GM21619 (cell line): ENCODE measurements around the gene FGD3.

Experiments
- ATAC-seq: cut with Tn5 transposase; IDR thresholded peaks from one replicate; pipeline ENCODE4 v1.9.1; 2021; ENCODE audit not compliant: unreplicated experiment

Gene FGD3

GRCh38 chr9:93049491-93049890 is 102.2 kb downstream of the FGD3 start:
- no peak for ATAC-seq

- no peak for ATAC-seq
Measured at GRCh38 chr9:93050231-93050630, 102.9 kb downstream of the FGD3 start.

DNA sequence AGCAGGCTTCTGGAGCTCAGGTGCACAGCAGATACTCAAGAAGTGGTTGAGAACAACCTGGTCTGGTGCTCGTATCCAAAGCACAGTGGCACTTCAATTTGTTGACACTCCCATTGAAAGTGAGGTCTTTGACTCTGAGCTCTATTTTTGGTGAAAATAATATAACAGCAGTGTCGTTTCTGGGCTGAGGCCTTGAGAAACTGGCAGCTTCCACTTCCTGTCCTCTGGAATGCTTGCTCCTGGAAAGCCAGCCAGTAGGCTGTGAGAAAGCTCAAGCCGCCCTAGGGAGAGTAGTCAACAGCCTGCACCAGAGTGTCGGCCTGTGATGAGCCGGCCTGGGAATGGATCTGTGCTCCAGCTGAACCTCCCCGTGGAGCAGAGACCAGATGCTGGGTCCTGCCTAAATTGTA is 104.4 kb downstream of the FGD3 start:
- ATAC-seq = no peak

DNA sequence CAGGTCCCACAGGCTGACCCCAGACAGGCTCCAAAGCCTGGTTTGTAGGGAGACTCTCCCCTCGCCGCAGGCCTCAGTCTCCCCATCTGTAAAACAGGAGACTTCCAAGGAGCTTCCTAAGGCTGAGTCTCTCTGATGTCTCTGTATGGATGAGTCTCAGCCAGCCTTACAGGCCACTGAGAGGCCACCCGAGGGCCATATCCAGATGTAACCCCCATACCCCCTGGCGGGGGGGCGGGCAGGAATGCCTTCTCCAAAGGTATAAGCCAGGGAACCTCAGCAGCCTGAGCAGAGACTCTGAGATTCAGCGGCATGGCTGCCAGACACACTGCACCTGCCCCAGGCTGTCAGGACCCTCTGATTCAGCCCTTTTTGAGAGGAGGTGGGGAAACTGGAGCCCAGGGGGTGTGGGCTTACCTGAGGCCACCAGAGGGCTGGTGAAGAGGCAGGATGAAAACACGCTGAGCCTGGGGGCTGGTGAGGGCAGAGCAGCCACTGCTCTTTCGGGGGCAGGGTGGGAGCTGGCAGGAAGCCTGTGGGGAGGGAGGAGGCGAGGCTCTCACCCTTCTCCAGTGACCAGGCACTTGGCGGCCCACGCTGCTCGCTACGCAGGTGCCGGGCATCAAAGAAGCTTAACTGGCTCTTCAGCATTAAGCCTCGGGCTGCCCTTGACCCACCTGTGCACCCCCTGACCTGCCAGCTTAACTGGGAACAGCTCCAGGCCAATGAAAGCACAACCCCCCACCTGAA is 105.6 kb downstream of the FGD3 start:
- no peak for ATAC-seq

- no peak for ATAC-seq
Measured at GRCh38 chr9:93053781-93054331, 106.5 kb downstream of the FGD3 start.

DNA sequence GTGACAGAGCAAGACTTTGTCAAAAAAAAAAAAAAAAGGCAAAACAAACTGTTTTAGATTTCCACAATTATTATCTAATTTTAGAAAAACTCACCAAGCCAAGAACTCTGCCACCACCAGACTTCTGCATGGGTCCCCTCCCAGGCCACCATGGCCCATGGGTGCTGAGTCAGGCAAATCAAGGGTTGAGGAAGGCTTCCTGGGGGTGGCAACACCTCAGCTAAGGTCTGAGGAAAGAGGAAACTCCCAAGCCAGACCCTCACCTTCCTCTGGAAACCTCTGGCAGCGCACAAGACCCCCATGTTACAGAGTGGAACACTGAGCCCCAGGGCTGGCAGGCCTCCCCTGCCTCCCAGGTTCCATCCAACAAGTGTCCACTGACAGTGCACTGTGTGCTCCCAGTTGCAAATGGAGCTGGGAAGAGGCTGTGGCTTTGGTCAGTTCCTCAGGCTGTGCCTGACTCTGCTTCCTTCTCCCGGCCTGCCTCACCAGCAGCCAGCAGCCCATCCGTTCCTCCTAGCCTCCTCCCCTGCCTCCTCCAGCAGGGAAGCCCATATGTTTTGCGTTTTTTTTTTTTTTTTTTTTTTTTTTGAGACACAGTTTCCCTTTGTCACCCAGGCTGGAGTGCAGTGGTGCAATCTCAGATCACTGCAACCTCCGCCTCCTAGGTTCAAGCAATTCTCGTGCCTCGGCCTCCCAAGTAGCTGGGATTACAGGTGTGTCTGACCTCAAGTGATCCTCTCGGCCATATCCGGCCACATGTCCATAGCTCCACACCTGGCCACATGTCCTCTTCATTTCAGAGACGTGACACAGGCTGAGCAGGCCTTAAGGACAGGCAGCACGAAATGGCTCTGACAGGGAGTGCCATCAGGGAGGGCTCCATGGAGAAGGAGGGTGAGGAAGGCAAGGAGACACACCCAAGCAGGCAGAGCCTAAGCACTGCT is 107.7 kb downstream of the FGD3 start:
- ATAC-seq = no peak

DNA sequence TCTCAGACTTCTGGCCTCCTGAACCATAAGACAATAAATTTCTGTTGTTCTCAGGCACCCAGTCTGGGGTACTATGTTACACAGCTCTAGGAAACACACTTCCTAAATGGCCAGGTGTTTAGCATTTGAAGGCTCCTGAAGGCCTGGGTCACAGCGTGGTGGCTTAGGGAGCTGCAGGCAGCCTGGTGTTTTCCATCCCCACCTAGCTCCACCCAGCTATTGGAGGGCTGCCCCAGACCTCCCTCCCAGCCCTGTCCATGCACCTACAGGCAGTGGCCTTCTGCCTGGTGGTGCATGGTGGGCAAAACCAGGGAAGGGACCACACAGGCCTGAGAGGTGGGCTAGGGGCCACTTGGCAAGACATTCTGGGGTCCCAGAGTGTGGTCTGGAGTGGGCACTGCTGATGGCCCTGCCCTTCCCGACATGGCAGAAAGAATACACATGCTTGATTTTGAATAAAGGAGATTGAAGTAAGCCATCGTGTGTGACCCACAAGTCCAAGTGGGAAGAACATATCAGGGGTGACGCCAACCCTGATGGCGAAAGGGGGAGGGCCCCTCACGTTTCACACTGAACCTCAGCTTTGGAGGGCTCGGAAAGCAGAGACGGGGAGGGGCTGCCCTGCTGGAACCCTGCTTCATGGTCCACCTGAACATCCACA is 109.8 kb downstream of the FGD3 start:
- no peak for ATAC-seq

DNA sequence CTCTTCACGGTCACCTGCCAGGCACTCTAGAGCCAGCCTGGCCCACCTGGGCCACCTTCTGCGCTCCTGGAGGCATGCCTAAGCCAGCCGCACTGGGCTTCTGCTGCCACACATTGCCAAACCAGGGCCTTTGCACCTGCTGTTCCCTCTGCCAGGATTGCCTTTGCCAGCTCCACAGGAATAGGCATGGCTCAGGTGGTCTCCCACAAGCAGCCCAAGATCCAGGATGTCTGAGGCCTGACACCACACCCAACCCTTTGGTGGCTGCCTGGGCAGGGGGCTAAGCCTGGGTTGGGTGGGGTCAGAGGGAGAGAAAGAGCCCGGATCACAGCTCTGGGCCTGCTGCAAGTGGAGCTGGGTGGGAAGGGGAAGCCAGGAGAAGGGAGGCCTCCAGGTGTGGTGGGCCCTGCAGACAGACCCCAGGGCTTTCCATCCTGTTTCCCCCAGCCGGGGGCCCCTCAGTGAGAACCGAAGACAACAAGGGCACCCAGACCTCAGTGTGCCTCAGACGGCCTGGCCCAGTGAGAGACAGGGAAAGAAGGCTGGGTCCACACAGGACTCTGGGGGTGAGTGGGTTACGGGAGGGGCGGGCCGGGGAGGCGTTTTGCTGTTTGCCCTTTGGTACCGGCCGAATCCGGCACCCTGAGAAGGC is 110.5 kb downstream of the FGD3 start:
- peak; percentile 2 for ATAC-seq

DNA sequence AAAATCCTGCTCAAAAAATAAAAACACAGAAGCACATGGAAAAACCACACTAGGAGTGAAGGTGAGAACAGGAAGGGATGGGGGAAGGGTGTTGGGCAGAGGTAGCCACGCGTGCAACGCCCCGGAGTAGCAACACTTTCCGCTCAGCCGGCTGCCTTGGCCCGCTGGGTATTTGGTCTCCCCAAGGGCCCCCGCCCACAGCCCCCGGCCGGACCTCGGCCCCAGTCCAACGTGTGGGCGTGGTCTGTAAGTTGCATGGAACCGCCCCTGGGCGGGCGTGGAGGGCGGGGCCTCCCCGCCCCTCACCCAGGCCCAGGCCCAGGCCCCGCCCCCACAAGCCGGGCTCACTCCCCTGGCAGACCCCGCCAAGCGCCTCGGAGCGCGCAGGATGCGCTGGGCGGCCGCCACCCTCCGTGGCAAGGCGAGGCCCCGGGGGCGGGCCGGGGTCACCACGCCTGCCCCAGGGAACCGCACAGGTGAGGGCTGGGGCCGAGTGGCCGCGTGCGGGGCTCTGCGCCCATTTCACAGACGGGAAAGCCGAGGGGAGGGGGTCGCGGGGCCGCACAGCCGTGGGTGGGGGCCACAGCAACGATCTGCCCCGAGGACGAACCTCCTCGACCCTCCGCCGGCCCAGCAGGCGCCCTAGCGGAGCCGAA is 111.2 kb downstream of the FGD3 start, which contains the start of gene SUSD3:
Gene SUSD3, plus strand, starts transcription at position 347 of the 656 bp plus-strand sequence. Its CDS starts 42 bp downstream, at position 389.
- peak; percentile 36 for ATAC-seq

GRCh38 chr9:93059011-93059714 is 111.8 kb downstream of the FGD3 start:
- peak; percentile 21 for ATAC-seq

DNA sequence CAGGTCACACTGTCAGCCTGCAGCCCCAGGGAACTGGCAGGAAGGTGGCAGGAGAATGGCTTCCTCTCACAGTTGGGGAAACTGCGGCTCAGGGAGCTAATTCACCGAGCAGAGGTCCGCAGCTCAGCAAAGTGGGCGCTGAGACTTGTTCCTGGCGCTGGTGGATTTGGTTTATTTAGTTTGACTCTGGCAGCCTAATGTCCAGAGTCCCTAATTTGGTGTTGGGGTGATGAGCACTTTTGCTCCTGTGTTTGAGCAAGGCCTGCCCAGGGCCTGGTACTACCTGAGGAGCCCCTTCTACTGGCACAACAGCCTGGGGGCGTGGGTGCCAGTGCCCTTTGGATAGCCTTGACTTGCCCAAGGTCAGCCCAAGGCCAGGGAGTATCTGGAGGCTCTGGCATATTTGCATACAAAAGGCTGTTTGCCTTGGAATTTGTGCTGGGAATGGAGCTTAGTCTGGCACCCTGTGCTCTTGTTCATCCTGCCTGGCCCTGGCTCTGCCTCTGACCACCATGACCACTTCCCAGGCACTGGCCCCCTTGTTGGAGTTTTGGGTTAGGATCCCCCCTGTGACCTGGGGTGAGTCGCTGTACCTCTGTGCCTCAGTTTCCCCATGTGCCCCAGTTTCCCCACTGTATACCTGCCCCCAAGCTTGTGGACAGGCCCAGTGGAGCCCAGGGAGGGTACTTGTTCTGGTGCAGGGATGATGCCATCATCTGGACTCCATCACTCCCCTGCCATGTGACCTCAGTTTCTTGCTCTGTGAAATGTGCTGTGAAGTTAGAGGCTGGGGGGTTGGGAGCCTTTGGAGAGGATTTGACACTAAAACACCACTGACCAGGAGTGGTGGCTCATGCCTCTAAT is 112.6 kb downstream of the FGD3 start:
- ATAC-seq = no peak

GRCh38 chr9:93060746-93061259 is 113.5 kb downstream of the FGD3 start:
- ATAC-seq = no peak

DNA sequence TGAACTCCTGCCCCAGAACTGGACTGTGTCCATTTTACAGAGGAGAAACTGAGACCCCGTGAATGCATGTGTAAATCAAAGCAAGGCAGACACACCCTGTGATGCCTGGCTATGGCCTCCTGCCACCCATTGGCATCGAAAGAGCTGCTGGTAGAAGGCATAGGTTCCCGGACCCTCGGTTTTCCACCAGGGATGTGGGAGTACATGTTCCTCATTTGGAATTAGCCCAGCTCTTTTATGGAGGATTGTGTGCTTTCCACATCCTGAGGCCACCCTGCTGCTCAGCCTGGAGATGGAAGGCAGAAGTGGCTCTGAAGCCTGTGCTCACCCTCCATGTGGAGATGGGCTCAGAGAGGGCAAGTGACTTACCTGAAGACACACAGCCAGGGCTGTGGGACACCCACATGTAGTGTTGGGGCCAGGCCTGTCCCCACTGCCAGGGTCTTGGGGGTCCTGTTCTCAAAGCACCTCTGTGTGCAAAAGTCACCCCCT is 114.0 kb downstream of the FGD3 start:
- no peak for ATAC-seq

- ATAC-seq = peak; percentile 32
Measured at GRCh38 chr9:93061791-93062763, 114.8 kb downstream of the FGD3 start.

DNA sequence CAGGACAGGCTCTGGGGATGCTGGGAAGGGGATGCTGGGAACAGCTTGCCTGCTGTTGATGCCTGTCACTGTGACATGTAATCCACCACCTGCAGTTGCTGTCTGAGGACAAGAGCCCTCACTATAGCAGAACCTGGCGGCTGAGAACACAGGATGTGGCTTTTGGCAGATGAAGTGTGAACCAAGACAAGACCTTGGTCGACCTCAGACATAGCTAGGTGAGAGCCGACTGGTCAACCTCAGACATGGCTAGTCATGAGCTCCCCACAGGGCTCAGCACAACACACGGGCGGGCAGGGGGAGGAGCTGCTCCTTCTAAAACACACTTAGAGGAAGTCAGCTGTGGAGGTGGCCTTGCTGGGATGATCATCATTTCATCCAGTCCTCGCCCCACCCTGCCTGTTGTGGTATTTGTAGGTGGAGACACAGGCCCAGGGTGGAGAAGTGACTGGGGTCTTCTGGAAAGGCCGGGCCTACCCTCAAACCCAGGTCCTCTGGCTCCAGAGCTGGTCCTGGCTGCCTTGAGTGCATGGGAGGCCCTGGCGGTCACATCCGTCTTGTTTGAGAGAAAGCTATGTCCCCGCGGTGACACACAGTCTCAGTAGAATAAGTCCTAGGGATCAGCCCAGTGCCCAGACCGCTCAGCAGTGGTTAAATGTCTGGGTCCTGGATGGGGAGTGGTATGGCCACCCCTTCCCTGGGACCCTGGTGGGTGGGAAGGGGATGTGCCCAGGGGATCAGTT is 117.2 kb downstream of the FGD3 start:
- peak; percentile 87 for ATAC-seq

DNA sequence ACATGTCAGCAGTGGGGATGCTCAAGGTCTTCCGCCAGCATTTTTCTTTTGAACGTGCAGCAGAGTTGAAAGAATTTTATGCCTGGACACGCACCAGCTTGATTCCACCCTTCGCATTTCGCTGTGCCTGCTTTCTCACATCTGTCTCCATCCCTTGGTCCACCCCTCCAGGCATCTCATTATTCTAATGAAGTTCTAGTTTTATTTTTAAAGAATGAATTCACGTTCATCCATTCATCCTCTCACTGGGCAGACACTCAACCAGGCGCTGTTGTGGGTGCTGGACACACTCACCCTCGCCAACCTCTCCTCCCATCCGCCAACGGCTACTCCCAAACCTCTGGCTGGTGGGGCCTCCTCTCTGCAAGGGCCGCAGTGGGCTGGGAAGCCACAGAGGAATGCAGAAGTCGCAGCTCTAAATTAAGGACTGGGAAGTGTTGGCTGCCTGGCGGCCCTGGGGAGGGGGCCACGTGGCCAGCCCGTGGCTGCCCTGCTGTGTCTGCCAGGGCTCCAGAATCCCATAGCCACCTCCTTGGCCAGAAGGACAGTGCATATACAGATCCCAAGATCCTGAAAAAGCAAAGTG is 117.9 kb downstream of the FGD3 start:
- ATAC-seq = no peak
